K562 (cell line): ENCODE measurements around the gene B2M. TPM values are rescaled to one million over a fixed set of nuclear protein-coding genes. Genes with fewer than 3 reads are reported as not detected.
A peak's percentile ranks its signal among the peaks of the same experiment; 100 is the strongest.

Source experiments
- BRCA1 ChIP-seq, 2 experiments: fragments of 450-650 bp in 1 of 2; sonication (generic) in 1 of 2; formaldehyde crosslinking in 1 of 2; IDR thresholded peaks; 2 replicates each; pipeline versions ENCODE4 v1.5.0 to v1.6.1; 2017 to 2020; ENCODE audit warnings: mild to moderate bottlenecking in 1 of 2, missing genetic modification reagents in 1 of 2
- CTCF ChIP-seq, 3 experiments: IDR thresholded peaks in 2 of 3; conservative IDR thresholded peaks in 1 of 3; 2 replicates each; pipeline ENCODE4 v1.5.1; 2011 to 2012; ENCODE audit warnings: low read length in 3 of 3, mild to moderate bottlenecking in 3 of 3, control low read depth in 2 of 3, improper control_type of control experiment in 1 of 3, inconsistent platforms in 1 of 3, low read depth in 1 of 3, mixed read lengths in 1 of 3, moderate library complexity in 1 of 3; ENCODE audit not compliant: insufficient read depth in 2 of 3
- CUX1 ChIP-seq: fragments of 200-800 bp; sonication (Bioruptor generic); IDR thresholded peaks from 2 replicates; pipeline ENCODE4 v1.6.1; 2016; ENCODE audit warnings: missing genetic modification characterization, missing compliant biosample characterization
- DDX20 ChIP-seq: fragments of 450-650 bp; IDR thresholded peaks from 2 replicates; pipeline ENCODE4 v1.6.1; 2016; ENCODE audit warnings: missing genetic modification characterization, low read depth, mild to moderate bottlenecking, missing compliant biosample characterization, moderate library complexity
- E2F3 ChIP-seq: fragments of 250-450 bp; sonication (Bioruptor Pico); IDR thresholded peaks from 2 replicates; pipeline ENCODE4 v1.4.0; 2020; ENCODE audit warnings: mild to moderate bottlenecking
- EGR1 ChIP-seq: fragments of 450-650 bp; conservative IDR thresholded peaks from 2 replicates; pipeline ENCODE4 v1.6.1; 2017; ENCODE audit warnings: mild to moderate bottlenecking
- HCFC1 ChIP-seq: IDR thresholded peaks from 2 replicates; pipeline ENCODE4 v1.6.1; 2012; ENCODE audit warnings: low read depth, low read length, improper control_type of control experiment
- HMGXB4 ChIP-seq: sonication (generic); formaldehyde crosslinking; IDR thresholded peaks from 2 replicates; pipeline ENCODE4 v1.8.1; 2023; ENCODE audit warnings: mild to moderate bottlenecking, missing genetic modification reagents
- IRF9 ChIP-seq: fragments of 450-650 bp; IDR thresholded peaks from 2 replicates; pipeline ENCODE4 v1.6.1; 2016; ENCODE audit warnings: missing biosample characterization, missing genetic modification characterization
- RBM25 ChIP-seq: fragments of 200-400 bp; formaldehyde crosslinking; IDR thresholded peaks from 2 replicates; pipeline ENCODE4 v1.6.1; 2018; ENCODE audit warnings: low read length, low read depth, moderate library complexity; ENCODE audit not compliant: severe bottlenecking
- TCF7 ChIP-seq: sonication (generic); IDR thresholded peaks from 2 replicates; pipeline ENCODE4 v1.6.1; 2016; ENCODE audit warnings: antibody characterized with exemption, borderline replicate concordance
- ZNF518B ChIP-seq: fragments of 250-450 bp; sonication (Bioruptor Pico); IDR thresholded peaks from 2 replicates; pipeline ENCODE4 v1.5.0; 2021; ENCODE audit warnings: mild to moderate bottlenecking, moderate library complexity
- ZNF717 ChIP-seq: fragments of 250-450 bp; sonication (Bioruptor Pico); IDR thresholded peaks from 2 replicates; pipeline ENCODE4 v1.5.0; 2021
- polyA plus RNA-seq, 8 experiments: library from polyadenylated mRNA; depleted of rRNA in 4 of 8; stranded (reverse) in 5 of 8; unstranded in 3 of 8; fragments of >200 nt; fragmentation: Nextera tagmentation in 2 of 8; fragmentation: Illumina TruSeq in 1 of 8; extraction: Ambion mirVana in 2 of 8; extraction: Trizol in 1 of 8; gene quantifications; 2 replicates each; pipeline versions ENCODE4 v1.2.1 to v1.2.3, GENCODE V29; 2011 to 2014; ENCODE audit warnings: inconsistent platforms in 1 of 8, missing spikeins in 1 of 8
- total RNA-seq, 7 experiments: library from RNA; depleted of rRNA in 6 of 7; stranded (reverse); fragments of >200 nt in 6 of 7; fragmentation: Illumina TruSeq in 2 of 7; extraction: Trizol in 2 of 7; gene quantifications; 2 replicates each; pipeline versions ENCODE4 v1.2.1 to v1.2.3, GENCODE V29; 2011 to 2021; ENCODE audit warnings: low replicate concordance in 1 of 7

The B2M gene
- total and polyA plus RNA-seq, 9 of the 15 experiments (the other 6 are each of a cell fraction or from before 2014, with no cell fraction given), result 460 to 3,138 (median 1,032) TPM

GRCh38 chr15:44711096-44711742 is at the start of gene B2M, which contains the start of gene PATL2 (continued):
- TF ChIP-seq CTCF (IDR thresholded peaks at IDR 0.05 in 2 of 3, conservative IDR thresholded peaks at IDR 0.05 in 1 of 3; ENCODE audit: insufficient read depth in 2 of 3, low read depth in 1 of 3, low read length in 3 of 3) (peak in 2 of 3 experiments; percentile 25 to 37; a peak in 3 of 6 replicates), ZNF518B (no peak), EGR1 (0 out of 2 replicates have a peak, but pooled peaks have one; percentile 10), CUX1 (CRISPR knock-in tag) (no peak), DDX20 (tag) (no peak), BRCA1 (IDR thresholded peaks at IDR 0.05) (no peak), BRCA1 (CRISPR knock-in tag; IDR thresholded peaks at IDR 0.05) (no peak), TCF7 (no peak), RBM25 (peak; percentile 53), E2F3 (no peak), IRF9 (0 out of 2 replicates have a peak, but pooled peaks have one; percentile 13), ZNF717 (no peak), HMGXB4 (CRISPR knock-in tag) (peak; percentile 85), HCFC1 (peak; percentile 39; the same call in 1 of the 2 replicates)
